Smooth muscle cell (in vitro differentiated cells): Measurements from ENCODE around the gene CHP2. TPM values are rescaled to one million over a fixed set of nuclear protein-coding genes. Genes with fewer than 3 reads are reported as not detected.

Experiments
- DNase-seq: peaks from one replicate; lab custom pipeline; 2025; ENCODE audit not compliant: unreplicated experiment; lab: John Stamatoyannopoulos, UW
- H2AFZ ChIP-seq: fragments of 200-600 bp; sonication (generic); 2 replicates; pipeline ENCODE4 v1.6.0; 2016; ENCODE audit warnings: antibody characterized with exemption, low read depth, mild to moderate bottlenecking
- H3F3A ChIP-seq: fragments of 200-600 bp; sonication (generic); 2 replicates; pipeline ENCODE4 v1.6.0; 2017; ENCODE audit warnings: antibody characterized with exemption, low read depth
- H3K27ac ChIP-seq: fragments of 200-600 bp; sonication (generic); 2 replicates; pipeline ENCODE4 v1.5.1; 2016; ENCODE audit warnings: low read depth, mild to moderate bottlenecking
- H3K27me3 ChIP-seq: fragments of 200-600 bp; sonication (generic); 2 replicates; pipeline ENCODE4 v1.6.1; 2016; ENCODE audit warnings: low read depth, mild to moderate bottlenecking
- H3K36me3 ChIP-seq: fragments of 200-600 bp; sonication (generic); 2 replicates; pipeline ENCODE4 v1.5.1; 2016; ENCODE audit warnings: low read depth
- H3K4me1 ChIP-seq: fragments of 200-600 bp; sonication (generic); 2 replicates; pipeline ENCODE4 v1.5.1; 2016; ENCODE audit warnings: low read depth
- H3K4me2 ChIP-seq: fragments of 200-600 bp; sonication (generic); 2 replicates; pipeline ENCODE4 v1.6.0; 2016; ENCODE audit warnings: mild to moderate bottlenecking
- H3K4me3 ChIP-seq: fragments of 200-600 bp; sonication (generic); 2 replicates; pipeline ENCODE4 v1.5.1; 2016; ENCODE audit warnings: mild to moderate bottlenecking
- H3K79me2 ChIP-seq: fragments of 200-600 bp; sonication (generic); 2 replicates; pipeline ENCODE4 v1.6.0; 2016; ENCODE audit warnings: low read depth, mild to moderate bottlenecking
- H3K9ac ChIP-seq: fragments of 200-600 bp; sonication (generic); 2 replicates; pipeline ENCODE4 v1.6.0; 2016; ENCODE audit warnings: low read depth
- H3K9me3 ChIP-seq: fragments of 200-600 bp; sonication (generic); replicated peaks from 2 replicates; pipeline ENCODE4 v1.5.1; 2016; ENCODE audit warnings: low read depth
- H4K20me1 ChIP-seq: fragments of 200-600 bp; sonication (generic); 2 replicates; pipeline ENCODE4 v1.6.0; 2016; ENCODE audit warnings: low read depth
- CTCF ChIP-seq: fragments of 200-600 bp; sonication (generic); IDR thresholded peaks from 2 replicates; pipeline ENCODE4 v1.5.1; 2017; ENCODE audit warnings: borderline replicate concordance, mild to moderate bottlenecking, antibody characterized with exemption; ENCODE audit not compliant: insufficient read depth, poor library complexity, severe bottlenecking
- WGBS: methylation state at CpG from one replicate; pipeline ENCODE4 v1.1.7; 2016; ENCODE audit warnings: low lambda C conversion rate; 5-methylcytosine and 5-hydroxymethylcytosine counted together
- polyA plus RNA-seq: library from polyadenylated mRNA; unstranded; fragments of >200 nt; fragmentation: Nextera tagmentation; extraction: Ambion mirVana; gene quantifications from 2 replicates; pipeline ENCODE4 v1.2.1, GENCODE V29; 2016
- total RNA-seq: library from RNA; depleted of rRNA; stranded (reverse); fragments of >200 nt; gene quantifications from 2 replicates; pipeline ENCODE4 v1.2.3, GENCODE V29; 2014

CHP2 gene
- total and polyA plus RNA-seq, 2 experiments from 2014 or later = not detected

- Histone ChIP-seq H3K4me2 (peak overlapping the region; percentile 79), H2AFZ (no peak overlapping the region), H3K9me3 (no peaks in the 10 kb centered on the region), H3K4me3 (peak overlapping the region; percentile 17), H3K9ac (no peak overlapping the region), H3K4me1 (peaks cover 4% of the 10 kb centered on the region), H3K27me3 (peaks cover 66% of the 10 kb centered on the region), H4K20me1 (no peaks in the 10 kb centered on the region), H3K79me2 (no peaks in the 10 kb centered on the region), H3K36me3 (no peaks in the 10 kb centered on the region), H3K27ac (no peak overlapping the region), H3F3A (no peaks in the 10 kb centered on the region)
- no peak for DNase-seq
- WGBS = 51% methylated on average over 17 of the region's 17 CpGs
- no peak for TF ChIP-seq CTCF
Measured at GRCh38 chr16:23753908-23754593, 775 bp upstream of the CHP2 start.

- Histone ChIP-seq H3K36me3 (no peaks in the 10 kb centered on the region), H3F3A (no peaks in the 10 kb centered on the region), H3K27me3 (peaks cover 66% of the 10 kb centered on the region), H2AFZ (no peak overlapping the region), H3K4me1 (peaks cover 4% of the 10 kb centered on the region), H4K20me1 (no peaks in the 10 kb centered on the region), H3K9me3 (no peaks in the 10 kb centered on the region), H3K4me2 (no peak overlapping the region), H3K9ac (no peak overlapping the region), H3K79me2 (no peaks in the 10 kb centered on the region), H3K27ac (no peak overlapping the region), H3K4me3 (no peak overlapping the region)
- DNase-seq = no peak
- 72% methylated on average over 15 of the region's 15 CpGs for WGBS
- TF ChIP-seq CTCF = no peak
Measured at GRCh38 chr16:23755484-23755809, 621 bp downstream of the CHP2 start.

GRCh38 chr16:23757116-23757515 lies 2.3 kb downstream of the CHP2 start:
- Histone ChIP-seq H3K36me3 (no peaks in the 10 kb centered on the region), H3K9me3 (no peaks in the 10 kb centered on the region), H4K20me1 (no peaks in the 10 kb centered on the region), H3K27me3 (peaks cover 63% of the 10 kb centered on the region), H3F3A (no peaks in the 10 kb centered on the region), H3K4me1 (peaks cover 4% of the 10 kb centered on the region), H3K9ac (no peak overlapping the region), H3K4me3 (no peak overlapping the region), H3K27ac (no peak overlapping the region), H3K4me2 (no peak overlapping the region), H2AFZ (no peak overlapping the region), H3K79me2 (no peaks in the 10 kb centered on the region)
- no peak for TF ChIP-seq CTCF
- no peak for DNase-seq
- WGBS = 84% methylated on average over 9 of the region's 9 CpGs
